ENCODE data around the gene LRPAP1.

LRPAP1 gene

DNA sequence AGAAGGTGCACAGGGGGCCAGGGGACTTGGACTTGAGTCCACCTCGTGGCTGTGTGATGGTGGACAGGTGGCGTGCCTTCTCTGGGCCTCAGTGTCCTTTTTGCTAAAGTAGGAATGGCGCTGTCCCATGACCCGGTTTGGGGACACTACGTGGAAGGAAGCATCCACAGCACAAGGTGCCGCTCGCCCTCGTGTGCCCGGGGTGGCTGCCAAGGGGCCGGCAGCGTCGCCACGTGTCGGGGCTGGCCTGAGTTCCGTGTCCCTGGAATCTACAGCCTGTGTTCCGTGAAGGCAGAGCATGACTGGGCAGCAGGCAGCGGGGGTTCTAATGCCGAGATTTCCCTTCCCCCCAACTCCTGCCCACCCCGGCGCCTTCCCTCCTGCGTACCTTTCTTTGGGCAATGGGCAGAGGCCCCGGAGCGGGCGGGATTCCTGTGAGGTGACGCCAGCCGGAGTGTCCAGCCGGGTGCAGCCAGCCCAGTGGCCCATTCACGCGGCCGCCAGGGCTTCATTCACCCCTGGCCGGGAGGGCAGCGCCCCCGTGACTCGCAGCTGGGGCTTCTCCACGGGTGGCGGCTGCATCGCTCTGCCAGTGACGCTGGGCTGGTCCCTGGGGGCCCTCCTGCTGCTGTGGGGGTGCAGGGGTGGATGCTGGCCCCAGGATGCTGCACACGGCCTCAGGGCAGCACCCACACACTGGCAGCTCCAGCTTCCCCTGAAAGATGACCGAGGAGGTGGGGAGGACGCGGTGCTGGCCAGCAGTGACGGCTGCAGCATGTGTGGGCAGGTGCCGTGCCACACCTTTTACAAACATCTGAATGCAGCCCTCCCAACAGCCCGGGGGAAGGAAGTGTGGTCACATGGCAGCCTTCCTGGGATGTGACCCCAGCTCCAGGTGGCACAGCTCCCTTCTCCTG lies 47.9 kb downstream of the LRPAP1 start:
- no peak for FAIRE-seq

DNA sequence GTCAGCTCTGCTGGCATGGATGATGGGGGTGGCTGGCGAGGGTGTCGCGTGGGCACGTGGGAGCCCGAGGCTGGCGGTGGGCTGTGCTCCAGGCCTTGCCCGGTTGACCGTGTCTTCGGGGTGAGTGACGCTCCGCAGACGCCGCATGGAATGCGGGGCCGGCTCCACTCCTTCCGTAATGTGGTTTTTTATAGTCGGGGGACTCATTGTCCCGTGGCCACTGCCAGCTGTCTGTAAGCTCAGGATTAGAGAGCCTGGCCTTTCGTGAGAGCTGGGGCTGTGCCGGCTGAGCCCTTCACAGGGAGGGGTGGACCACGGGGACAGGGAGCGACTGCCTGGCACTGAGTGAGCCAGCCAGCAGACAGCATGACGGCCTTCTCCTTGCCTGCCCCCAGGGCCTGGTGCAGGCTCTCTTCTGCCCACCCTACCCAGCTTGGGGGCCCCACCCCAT lies 48.7 kb downstream of the LRPAP1 start:
- no peak for FAIRE-seq

GRCh38 chr4:3482707-3483106 lies 49.5 kb downstream of the LRPAP1 start:
- no peak for FAIRE-seq

DNA sequence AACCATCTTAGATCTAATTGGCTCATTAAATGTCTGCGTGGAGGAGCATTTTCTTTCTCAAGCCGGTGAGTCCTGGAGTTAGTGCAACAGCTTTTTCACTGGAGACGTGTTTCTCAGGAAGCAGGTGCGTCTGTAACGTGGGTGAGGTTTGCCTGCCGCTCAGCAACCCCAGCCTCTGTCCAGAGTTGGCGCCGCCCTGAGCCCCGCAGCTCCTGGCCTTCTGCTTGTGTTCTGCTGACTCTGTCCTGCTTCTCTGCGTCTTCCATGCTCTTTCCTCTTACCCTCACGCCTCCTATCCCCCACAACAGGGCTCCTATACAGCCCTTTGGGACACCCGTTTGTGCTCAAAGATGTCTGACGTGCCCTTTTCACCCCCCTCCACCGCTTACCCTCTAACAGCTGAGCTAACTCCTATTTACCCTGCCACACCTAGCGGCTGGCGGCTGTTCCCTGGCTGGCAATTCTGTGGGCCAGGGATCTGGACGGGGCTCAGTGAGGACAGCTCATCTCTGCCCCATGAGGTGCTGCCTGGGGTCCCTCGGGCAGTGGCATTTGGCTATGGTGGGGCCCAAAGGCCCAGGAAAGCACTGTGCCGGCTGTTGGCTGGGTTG lies 50.3 kb downstream of the LRPAP1 start:
- FAIRE-seq = no peak

DNA sequence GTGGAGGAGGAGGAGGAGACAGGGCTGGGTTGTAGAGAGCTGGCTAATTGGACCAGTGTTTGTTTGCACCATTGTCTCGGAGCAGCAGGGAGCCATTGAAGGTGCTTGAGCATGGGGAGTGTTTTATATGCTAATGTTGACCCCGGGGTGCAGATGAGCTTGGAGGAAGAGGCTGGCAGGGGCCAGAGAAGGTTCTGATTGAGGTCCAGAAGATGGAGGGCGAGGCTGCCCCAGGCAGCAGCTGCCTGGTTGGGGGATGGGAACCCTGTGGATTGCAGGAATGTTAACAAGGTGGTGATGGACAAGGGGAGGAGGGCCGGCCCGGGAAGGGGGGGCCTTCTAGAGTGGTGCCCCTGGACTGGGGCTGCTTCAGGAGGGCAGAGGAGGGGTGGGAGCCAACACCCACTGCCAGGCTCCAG lies 51.1 kb downstream of the LRPAP1 start:
- FAIRE-seq = no peak

DNA sequence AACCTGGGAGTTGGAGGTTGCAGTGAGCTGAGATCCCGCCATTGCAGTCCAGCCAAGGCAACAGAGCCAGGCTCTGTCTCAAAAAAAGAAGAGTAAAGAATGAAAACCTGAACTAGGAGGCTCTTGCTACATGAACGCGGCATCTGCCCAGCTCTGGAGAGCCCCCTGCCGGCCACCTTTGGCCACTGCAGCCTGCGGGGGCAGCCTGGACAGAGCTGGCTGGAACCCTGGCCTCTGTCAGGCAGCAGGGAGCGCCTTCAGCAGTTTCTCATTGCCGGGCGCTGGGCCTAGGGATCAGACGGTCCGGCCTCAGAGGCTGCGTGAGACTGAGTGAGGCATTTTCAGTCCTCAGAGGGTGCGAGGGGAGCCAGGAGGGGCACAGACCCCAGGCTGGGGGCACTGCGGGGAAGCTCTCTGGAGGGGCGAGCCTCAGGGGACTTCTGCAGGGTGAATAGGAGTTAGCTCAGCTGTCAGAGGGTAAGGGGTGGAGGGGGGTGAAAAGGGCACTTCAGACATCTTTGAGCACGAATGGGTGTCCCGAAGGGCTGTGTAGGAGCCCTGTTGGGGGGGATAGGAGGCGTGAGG lies 51.6 kb downstream of the LRPAP1 start:
- peak; percentile 23 for FAIRE-seq

DNA sequence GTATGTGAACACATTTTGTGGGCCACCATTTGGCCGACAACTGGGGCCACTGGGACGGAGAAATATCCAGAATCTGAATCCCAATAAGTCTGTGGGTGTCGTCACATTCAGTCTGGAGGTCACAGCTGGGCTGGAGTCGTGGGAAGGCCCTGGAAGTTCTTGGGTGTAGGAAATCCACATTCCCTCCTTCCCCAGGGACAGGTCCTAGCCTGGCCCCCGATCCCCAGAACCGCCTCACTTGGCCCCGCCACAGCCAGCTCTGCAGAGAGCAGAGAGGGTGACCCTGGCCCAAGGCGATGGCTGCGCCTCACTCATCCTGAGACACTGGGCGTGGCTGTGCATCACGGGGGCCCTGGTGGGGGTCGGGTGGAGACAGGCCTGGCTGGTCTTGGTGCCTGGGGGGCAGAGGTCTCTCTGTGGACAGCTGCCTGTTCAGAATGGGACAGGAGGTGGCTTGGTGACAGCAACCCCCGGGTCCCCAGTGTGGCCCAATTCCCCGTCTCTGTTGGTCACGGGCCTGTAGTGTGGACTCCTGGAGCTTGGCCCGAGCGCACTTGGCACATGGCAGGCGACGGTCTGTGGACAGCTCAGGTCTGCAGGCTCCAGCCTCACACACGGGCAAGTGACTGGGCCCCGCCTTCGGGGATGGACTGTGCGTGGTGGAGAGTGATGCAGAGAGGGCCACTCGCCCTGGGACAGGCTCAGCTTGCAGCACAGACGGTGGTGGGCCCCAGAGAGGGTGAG lies 52.7 kb downstream of the LRPAP1 start:
- FAIRE-seq = no peak

- FAIRE-seq = no peak
These were observed 53.5 kb downstream of the LRPAP1 start for GRCh38 chr4:3478446-3479357.

DNA sequence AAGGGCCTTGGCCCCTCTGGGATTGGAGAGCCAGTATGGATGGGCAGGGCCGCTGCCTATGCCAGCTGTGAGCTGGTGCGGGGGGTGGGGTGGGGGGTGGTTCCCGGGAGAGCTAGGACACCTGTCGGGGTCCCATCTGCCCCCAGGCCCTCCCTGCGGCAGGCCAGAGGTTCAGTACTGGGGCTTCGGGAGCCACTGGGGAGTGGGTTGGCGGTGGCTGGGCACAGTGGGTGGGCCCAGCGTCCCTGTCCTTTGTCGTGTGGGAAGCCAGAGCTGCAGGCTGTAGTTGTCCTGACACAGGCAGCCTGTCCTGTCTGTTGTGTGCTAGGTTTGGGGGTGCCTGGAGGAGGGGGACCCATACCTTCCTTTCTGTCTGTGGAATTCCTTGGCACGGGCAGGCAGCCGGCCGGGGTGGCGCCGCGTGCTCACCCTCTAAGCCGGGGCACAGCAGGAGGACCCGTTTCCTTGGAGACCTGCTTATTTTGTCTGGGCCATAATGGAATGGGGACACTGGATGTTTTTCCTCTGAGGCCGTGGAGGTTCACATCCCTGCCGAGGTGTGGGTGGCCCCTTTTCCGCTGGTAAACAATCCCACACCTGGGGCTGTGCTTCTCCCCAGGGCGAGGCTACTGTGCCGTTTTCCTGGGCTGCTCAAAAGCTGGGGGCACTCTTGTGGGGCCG lies 54.3 kb downstream of the LRPAP1 start:
- no peak for FAIRE-seq

DNA sequence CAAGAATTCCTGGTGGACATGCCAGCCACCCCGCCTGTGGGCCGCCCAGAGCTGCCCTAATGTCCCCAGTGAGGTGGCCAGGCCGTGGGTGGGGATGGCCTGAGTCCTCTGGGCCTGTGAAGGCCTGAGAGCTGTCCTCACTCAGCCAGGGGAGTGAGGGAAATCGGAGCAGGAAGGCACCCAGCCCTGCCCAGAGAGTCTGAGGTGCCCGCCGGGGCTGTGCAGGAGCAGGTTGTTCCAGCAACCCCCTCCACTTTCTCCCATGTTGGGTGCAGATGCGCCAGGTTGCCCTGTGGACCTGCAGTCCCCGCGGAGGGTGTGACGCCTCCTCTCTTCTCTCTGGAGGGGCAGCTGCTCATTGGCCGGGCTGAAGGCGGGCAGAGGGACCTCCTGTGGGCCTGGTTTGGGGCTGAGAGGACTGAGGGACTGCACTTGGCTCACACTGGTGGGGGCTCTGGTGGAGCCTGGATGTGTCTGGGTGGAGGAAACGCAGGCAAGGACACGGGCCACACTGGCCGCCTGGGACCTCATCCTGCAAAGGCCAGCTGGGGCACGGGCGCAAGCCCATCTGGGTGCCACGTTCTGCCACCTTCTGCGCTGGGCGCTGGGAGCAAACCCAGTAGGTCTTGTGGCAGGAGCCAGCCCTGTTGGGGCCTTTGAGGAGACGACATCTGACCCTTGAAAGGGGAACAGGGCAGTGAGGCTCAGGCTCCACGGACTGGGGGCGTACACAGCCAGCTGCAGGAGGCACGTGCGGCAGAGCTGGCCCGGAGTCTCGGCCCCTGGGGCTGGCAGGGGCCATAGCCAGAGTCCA lies 55.1 kb downstream of the LRPAP1 start:
- FAIRE-seq = no peak

DNA sequence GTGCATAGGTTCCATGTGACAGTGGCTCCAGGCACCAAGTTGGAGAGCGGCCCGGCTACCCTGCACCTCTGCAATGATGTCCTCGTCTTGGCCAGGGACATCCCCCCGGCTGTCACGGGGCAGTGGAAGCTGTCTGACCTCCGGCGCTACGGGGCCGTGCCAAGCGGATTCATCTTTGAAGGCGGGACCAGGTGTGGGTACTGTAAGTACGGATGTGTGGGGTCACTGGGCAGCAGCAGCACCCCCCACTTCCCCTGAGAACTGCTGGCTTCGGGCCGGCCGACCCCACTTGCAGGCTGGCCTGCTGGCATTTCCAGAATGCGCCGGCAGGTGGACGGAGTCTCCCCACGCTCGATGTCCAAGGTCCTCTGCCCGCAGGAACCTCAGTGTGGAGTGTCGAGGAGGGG lies 55.9 kb downstream of the LRPAP1 start:
- FAIRE-seq = no peak

GRCh38 chr4:3475713-3476260 lies 56.4 kb downstream of the LRPAP1 start:
- no peak for FAIRE-seq

- FAIRE-seq = no peak
These were observed 57.0 kb downstream of the LRPAP1 start for GRCh38 chr4:3475041-3475712.

DNA sequence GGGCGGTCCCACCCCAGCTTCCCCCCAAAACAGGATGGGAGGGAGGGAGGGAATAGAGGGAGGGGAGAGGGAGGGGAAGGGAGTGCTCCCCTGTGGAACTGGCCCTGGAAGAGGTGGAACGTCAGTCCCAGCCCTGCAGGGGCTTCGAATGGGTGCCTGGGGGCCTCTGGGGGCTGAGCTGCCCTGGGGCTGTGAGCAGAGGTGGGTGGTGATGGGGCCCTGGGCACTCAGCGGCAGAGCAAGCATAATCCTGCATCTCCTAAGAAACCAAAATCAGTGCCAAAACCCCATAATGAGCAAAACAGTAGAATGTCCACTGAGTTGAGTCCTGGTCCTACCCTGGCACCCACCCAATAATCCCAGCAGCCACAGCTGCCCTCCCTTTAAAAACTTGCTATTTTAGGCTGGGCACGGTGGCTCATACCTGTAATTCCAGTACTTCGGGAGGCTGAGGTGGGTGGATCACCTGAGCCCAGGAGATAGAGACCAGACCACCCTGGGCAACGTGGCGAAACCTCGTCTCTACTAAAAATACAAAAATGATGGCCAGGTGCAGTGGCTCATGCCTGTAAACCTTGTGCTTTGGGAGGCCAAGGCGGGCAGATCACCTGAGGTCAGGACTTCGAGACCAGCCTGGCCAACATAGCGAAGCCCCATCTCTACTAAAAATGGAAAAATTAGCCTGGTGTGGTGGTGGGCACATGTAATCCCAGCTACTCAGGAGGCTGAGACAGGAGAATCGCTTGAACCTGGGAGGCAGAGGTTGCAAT lies 58.0 kb downstream of the LRPAP1 start:
- FAIRE-seq = no peak

- no peak for FAIRE-seq
These were observed 58.9 kb downstream of the LRPAP1 start for GRCh38 chr4:3473181-3473950.

- FAIRE-seq = no peak
These were observed 59.6 kb downstream of the LRPAP1 start for GRCh38 chr4:3472411-3473141.

DNA sequence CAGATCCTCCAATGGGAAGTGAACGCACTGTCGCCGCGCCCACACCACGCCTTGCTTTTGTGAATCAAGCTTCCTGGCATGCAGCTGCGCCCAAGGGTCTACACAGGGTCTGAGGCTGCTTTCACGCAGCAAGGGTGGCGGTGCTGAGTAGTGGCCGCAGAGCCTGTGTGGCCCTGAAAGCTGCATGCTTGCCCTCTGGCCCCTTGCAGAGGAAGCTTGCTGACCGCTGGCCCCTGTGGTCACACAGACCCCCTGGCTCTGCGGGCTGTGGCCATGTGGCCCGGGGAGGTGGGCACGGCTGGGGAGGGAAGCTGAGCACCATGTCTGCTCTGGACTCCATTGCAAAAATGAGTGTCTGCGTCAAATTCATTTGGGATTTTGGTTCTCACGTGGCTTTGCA lies 60.3 kb downstream of the LRPAP1 start:
- FAIRE-seq = no peak
